Heart left ventricle (tissue), 16 donors: ENCODE data around the gene EZH1. TPM values are rescaled to one million over a fixed set of nuclear protein-coding genes. Genes with fewer than 3 reads are reported as not detected.
A peak's percentile ranks its signal among the peaks of the same experiment; 100 is the strongest.

Source experiments
- ATAC-seq, 4 donors: fragments of 200-7000 bp; cut with Tn5 transposase; one replicate each; pipeline ENCODE4 v1.9.1; 2020 to 2022; ENCODE audit warnings: moderate library complexity in 4 of 4, mild to moderate bottlenecking in 3 of 4, moderate number of reproducible peaks in 1 of 4
- DNase-seq, 5 donors: peaks; one replicate each; pipeline ENCODE4 v3.0.0-alpha.2; 2020
- H3K27ac ChIP-seq, 12 donors: fragments of 200-600 bp; sonication (generic) in 4 of 12; one replicate each; pipeline versions ENCODE4 v1.5.0 to v1.8.0; 2016 to 2022; ENCODE audit warnings: mild to moderate bottlenecking in 2 of 12
- H3K27me3 ChIP-seq, 9 donors: fragments of 200-600 bp; sonication (generic) in 2 of 9; one replicate each; pipeline versions ENCODE4 v1.5.1 to v1.8.0; 2016 to 2022; ENCODE audit warnings: mild to moderate bottlenecking in 3 of 9
- H3K36me3 ChIP-seq, 9 donors: fragments of 200-600 bp; sonication (generic) in 2 of 9; one replicate each; pipeline versions ENCODE4 v1.5.0 to v1.8.0; 2018 to 2022; ENCODE audit warnings: mild to moderate bottlenecking in 2 of 9
- H3K4me1 ChIP-seq, 12 donors: fragments of 200-600 bp; sonication (generic) in 4 of 12; one replicate each; pipeline versions ENCODE4 v1.5.0 to v1.8.0; 2016 to 2022; ENCODE audit warnings: mild to moderate bottlenecking in 3 of 12
- H3K4me3 ChIP-seq, 12 donors: fragments of 200-600 bp; sonication (generic) in 4 of 12; one replicate each; pipeline versions ENCODE4 v1.5.0 to v1.8.0; 2017 to 2022; ENCODE audit warnings: mild to moderate bottlenecking in 9 of 12, moderate library complexity in 4 of 12
- H3K9me3 ChIP-seq, 12 donors: fragments of 200-600 bp; sonication (generic) in 4 of 12; one replicate each; pipeline versions ENCODE4 v1.5.0 to v1.8.0; 2016 to 2022; ENCODE audit warnings: mild to moderate bottlenecking in 1 of 12
- POLR2A ChIP-seq, 2 donors: fragments of 450-650 bp; IDR thresholded peaks; one replicate each; pipeline ENCODE4 v1.6.1; 2017; ENCODE audit warnings: antibody characterized with exemption in 2 of 2, mild to moderate bottlenecking in 2 of 2, moderate library complexity in 2 of 2
- WGBS, 4 donors: extraction: QIAGEN DNeasy Blood & Tissue Kit in 2 of 4; methylation state at CpG; one replicate each; pipeline versions ENCODE4 v1.1.5 to v1.1.7; 2013 to 2018; 5-methylcytosine and 5-hydroxymethylcytosine counted together
- intact Hi-C, 10 donors: fragments of 100-400 bp; cut with DNase I; formaldehyde crosslinking; loops; one replicate each; pipeline versions ENCODE4 v1.11.1 to v1.14.2; 2022
- polyA plus RNA-seq, 2 donors: library from polyadenylated mRNA; stranded (reverse); fragments of 200-250 nt; gene quantifications; one replicate each; pipeline ENCODE4 v1.2.3, GENCODE V29; 2013
- total RNA-seq, 9 donors: library from RNA; depleted of rRNA in 2 of 9; stranded (reverse); fragments of >200 nt in 2 of 9; fragmentation: NEBNext Ultra II Directional in 3 of 9; extraction: Animal tissue kit (Norgen Biotek cat#: 25700) in 3 of 9; gene quantifications; one replicate each; pipeline versions ENCODE4 v1.1.0 to v1.2.4, GENCODE V29; 2016 to 2023
- TF ChIP-seq, protein P1 (sequence below), 12 donors: fragments of 200-600 bp; sonication (generic) in 4 of 12; IDR thresholded peaks; one replicate each; pipeline versions ENCODE4 v1.5.0 to v1.8.0; 2018 to 2022; ENCODE audit warnings: antibody characterized with exemption in 12 of 12, mild to moderate bottlenecking in 5 of 12
- donor health status: ischemic (EF 13 %, LVEDD 7.1; RV severe dilation, severe dysfunction).
- donor health status: healthy with polysubstance abuse.
- donor health status: DM: no; HTN: yes; CAD: no.
- donor health status: DM: no; HTN: no; CAD: no.
- donor health status: ischemic (EF 25% LVEDD 6.9; RV normal size, moderate dysfunction).
- donor health status: ischemic (EF 25% LVEDD 5.7; RV mildly dilated, moderate dysfunction).
- donor health status: healthy.
- donor health status: DM: yes; HTN: yes; CAD: no.
- donor health status: ischemic (EF 35%, LVEDD 5.7; RV mildly dilated, moderate dysfunction).
- donor health status: nonischemic (EF 11% LVEDD 7.7; RV severe dilation, severe dysfunction).
- donor health status: DM: yes; HTN: yes; CAD: no.
- donor health status: PGD.
- donor health status: ischemic (EF 29% LVEDD 5.4; RV normal size, mild dysfunction).
- donor health status: nonischemic (EF 23%, LVEDD 6.1; RV moderate dilation, normal function).

EZH1 gene
- total and polyA plus RNA-seq, 11 donors, result 18.8 to 50.2 (median 40.7) TPM

- Histone ChIP-seq H3K27ac (no peak overlapping the region), H3K4me3 (no peak overlapping the region), H3K9me3 (no peaks in the 10 kb centered on the region), H3K4me1 (peaks cover 0 to 32% (median 12%) of the 10 kb centered on the region in 12 donors), H3K27me3 (peaks cover 26 to 76% (median 63%) of the 10 kb centered on the region in 9 donors), H3K36me3 (peaks cover 0 to 23% (median 22%) of the 10 kb centered on the region in 9 donors)
- TF ChIP-seq, protein P1, sequence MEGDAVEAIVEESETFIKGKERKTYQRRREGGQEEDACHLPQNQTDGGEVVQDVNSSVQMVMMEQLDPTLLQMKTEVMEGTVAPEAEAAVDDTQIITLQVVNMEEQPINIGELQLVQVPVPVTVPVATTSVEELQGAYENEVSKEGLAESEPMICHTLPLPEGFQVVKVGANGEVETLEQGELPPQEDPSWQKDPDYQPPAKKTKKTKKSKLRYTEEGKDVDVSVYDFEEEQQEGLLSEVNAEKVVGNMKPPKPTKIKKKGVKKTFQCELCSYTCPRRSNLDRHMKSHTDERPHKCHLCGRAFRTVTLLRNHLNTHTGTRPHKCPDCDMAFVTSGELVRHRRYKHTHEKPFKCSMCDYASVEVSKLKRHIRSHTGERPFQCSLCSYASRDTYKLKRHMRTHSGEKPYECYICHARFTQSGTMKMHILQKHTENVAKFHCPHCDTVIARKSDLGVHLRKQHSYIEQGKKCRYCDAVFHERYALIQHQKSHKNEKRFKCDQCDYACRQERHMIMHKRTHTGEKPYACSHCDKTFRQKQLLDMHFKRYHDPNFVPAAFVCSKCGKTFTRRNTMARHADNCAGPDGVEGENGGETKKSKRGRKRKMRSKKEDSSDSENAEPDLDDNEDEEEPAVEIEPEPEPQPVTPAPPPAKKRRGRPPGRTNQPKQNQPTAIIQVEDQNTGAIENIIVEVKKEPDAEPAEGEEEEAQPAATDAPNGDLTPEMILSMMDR (IDR thresholded peaks at IDR 0.05), result no peak
- TF ChIP-seq POLR2A (IDR thresholded peaks at IDR 0.05), result no peak
- WGBS, 4 donors, result 28 to 66% (median 31%) methylated on average over 25 to 29 of the region's 29 CpGs
- no peak for DNase-seq
- intact Hi-C loops, result no loop called here
- ATAC-seq, result no peak
Measured at GRCh38 chr17:42782166-42783061, 37.6 kb upstream of the EZH1 start.

GRCh38 chr17:42781639-42782165, 36.9 kb upstream of the EZH1 start:
- no peak for ATAC-seq
- TF ChIP-seq, protein P1 (IDR thresholded peaks at IDR 0.05), result no peak
- TF ChIP-seq POLR2A (IDR thresholded peaks at IDR 0.05), result no peak
- peaks cover 0 to 32% (median 12%) of the 10 kb centered on the region in 12 donors for H3K4me1 ChIP-seq
- intact Hi-C loops, result no loop called here
- peaks cover 0 to 31% (median 29%) of the 10 kb centered on the region in 9 donors for H3K36me3 ChIP-seq
- DNase-seq, result no peak
- 31 to 58% (median 45%) methylated on average over 5 to 10 of the region's 10 CpGs for WGBS, 4 donors
- no peak overlapping the region for H3K4me3 ChIP-seq
- H3K27ac ChIP-seq, result no peak overlapping the region
- no peaks in the 10 kb centered on the region for H3K9me3 ChIP-seq
- H3K27me3 ChIP-seq, result peaks cover 26 to 70% (median 60%) of the 10 kb centered on the region in 9 donors

DNA sequence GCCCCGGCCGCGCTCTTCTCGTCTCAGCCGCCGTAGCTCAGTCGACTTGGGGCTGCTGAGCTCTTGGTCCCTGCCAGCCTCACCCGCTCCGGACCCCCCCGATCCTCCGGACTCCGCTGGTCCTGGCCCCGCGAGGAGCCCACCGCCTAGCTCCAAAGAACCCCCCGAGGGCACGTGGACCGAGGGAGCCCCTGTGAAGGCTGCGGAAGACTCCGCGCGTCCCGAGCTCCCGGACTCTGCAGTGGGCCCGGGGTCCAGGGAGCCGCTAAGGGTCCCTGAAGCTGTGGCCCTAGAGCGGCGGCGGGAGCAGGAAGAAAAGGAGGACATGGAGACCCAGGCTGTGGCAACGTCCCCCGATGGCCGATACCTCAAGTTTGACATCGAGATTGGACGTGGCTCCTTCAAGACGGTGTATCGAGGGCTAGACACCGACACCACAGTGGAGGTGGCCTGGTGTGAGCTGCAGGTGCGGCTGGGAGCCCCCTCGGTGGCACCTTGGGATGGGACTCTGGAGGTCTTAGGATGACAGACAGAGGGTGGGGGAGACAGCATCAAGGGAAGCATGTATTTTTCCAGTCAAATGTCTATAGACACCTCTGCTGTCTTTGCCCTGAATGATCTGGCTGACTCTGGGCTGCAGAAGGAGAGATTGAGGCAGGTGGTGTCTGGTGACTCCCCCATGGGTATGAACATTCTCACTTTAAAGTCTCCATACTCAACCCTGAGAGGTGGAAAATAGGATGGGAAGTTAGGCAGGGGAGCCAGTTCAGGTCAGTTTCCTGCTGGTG, 36.2 kb upstream of the EZH1 start:
- H3K27ac ChIP-seq, result no peak overlapping the region
- H3K4me3 ChIP-seq, result peak overlapping the region; percentile 16 to 53 (median 36)
- no peak for DNase-seq
- H3K27me3 ChIP-seq, result peaks cover 26 to 63% (median 54%) of the 10 kb centered on the region in 9 donors
- H3K9me3 ChIP-seq, result no peaks in the 10 kb centered on the region
- peak in 2 of 4 donors; percentile 15 to 18 for ATAC-seq
- H3K4me1 ChIP-seq, result peaks cover 0 to 32% (median 12%) of the 10 kb centered on the region in 12 donors
- no peak for TF ChIP-seq POLR2A (IDR thresholded peaks at IDR 0.05)
- TF ChIP-seq, protein P1 (IDR thresholded peaks at IDR 0.05), result no peak
- WGBS, 4 donors, result 6 to 8% (median 7%) methylated on average over 10 to 39 of the region's 39 CpGs
- H3K36me3 ChIP-seq, result peaks cover 0 to 37% (median 36%) of the 10 kb centered on the region in 9 donors
- intact Hi-C loops, result no loop called here
